ENCODE data around the gene HMCN1.

HMCN1 gene

DNA sequence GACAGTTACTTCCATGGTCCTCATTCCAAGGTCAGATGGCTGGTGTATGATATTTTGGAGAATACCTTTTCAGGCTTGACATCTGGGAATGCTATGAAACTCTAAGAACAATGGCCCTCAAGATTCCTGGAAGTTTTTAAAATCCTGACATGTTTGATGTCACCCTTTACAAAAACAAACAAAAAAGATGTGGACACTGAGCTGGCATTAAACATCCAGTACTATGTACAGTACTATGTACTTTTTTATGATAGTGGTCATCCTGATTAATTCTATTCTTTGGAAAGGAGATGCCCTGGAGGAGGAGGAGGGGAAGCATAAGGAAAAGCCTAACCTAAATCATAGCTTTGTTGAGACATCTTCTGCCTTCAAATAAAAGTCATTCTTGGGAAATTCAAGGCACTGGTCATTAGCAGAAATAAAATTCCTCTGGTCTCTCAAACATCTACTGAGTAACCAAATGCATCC is 235.4 kb downstream of the HMCN1 start:
- H3K27ac ChIP-seq = no peak overlapping the region
- no peak for TF ChIP-seq ZFX (IDR thresholded peaks at IDR 0.05)
- TF ChIP-seq, protein P1, sequence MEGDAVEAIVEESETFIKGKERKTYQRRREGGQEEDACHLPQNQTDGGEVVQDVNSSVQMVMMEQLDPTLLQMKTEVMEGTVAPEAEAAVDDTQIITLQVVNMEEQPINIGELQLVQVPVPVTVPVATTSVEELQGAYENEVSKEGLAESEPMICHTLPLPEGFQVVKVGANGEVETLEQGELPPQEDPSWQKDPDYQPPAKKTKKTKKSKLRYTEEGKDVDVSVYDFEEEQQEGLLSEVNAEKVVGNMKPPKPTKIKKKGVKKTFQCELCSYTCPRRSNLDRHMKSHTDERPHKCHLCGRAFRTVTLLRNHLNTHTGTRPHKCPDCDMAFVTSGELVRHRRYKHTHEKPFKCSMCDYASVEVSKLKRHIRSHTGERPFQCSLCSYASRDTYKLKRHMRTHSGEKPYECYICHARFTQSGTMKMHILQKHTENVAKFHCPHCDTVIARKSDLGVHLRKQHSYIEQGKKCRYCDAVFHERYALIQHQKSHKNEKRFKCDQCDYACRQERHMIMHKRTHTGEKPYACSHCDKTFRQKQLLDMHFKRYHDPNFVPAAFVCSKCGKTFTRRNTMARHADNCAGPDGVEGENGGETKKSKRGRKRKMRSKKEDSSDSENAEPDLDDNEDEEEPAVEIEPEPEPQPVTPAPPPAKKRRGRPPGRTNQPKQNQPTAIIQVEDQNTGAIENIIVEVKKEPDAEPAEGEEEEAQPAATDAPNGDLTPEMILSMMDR (conservative IDR thresholded peaks at IDR 0.05) = no peak

DNA sequence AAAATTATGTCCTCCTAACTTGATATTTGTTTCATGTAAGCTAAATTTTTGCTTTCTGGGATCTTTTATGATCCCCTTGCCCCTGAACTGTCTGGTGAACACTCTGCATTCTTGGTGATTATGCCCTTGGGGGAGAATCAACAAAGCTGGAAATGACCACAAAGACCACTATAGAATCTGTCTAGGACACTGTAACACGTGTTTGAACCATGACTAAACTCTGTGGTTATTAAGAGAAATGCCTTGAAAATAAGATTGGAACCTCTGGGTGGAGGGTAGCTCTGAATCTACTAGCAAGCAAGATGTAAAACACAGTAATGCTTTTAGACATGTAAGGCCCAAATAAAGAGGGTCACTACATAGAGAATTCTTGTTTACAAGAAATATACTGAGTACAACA is 237.5 kb downstream of the HMCN1 start:
- no peak overlapping the region for H3K27ac ChIP-seq

DNA sequence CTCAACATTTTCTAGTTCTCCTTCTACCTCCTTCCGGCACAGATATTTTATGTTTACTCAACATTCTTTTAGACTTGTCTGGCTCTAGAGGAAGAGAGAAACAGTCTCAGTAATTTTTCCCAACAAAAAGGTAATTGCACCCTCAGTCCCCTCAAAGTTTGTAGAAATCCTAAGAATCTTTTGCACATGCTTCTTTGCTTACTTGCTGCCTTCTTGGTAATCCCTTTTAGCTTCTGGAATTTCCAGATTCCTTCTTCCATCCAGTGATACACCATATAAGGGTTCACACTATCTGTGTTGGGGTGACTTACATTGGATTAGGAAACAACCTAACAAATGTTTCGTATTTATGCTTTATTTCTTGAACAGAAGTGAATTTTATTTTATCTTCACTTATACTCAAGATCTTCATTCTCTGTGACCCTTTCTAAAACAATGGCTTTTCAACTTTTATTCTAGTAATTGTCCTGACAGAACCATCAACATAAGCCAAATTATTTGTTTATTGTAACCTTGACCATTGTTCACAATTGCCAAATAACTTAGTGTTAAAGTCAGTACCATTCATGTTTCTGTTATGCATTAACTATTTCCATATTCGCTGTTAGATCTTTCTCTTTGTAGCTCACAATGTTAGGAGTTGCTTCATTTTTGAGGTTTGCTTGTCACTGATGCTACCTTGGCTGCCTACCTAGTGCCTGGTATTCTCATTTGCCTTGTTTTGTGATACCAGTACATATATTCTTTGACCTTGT is 238.1 kb downstream of the HMCN1 start:
- TF ChIP-seq, protein P1 (conservative IDR thresholded peaks at IDR 0.05) = no peak
- TF ChIP-seq ZFX (IDR thresholded peaks at IDR 0.05) = no peak
- H3K27ac ChIP-seq = no peak overlapping the region

More for the DNA sequence above, 237.5 kb downstream of the HMCN1 start:
- TF ChIP-seq, protein P1 (conservative IDR thresholded peaks at IDR 0.05) = no peak
- TF ChIP-seq ZFX (IDR thresholded peaks at IDR 0.05) = no peak

DNA sequence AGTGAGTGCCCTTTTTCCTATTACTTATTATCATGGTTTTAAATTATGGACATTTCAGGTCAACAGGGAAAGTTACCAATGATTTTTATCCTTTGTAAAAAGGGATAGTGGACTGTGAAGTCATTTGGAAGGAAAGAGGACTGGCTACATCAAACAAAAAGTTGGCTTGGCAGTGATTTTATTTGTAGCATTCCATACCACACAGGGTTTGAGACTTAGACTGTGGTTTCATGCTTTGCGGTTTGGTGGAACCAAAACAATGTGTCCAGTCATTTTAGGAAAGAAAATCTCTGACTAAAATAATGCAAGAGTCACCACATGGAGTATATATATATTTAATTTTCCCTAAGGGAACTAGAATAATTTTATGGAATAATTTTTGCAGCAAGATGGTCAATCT is 239.5 kb downstream of the HMCN1 start:
- no peak overlapping the region for H3K27ac ChIP-seq
- no peak for TF ChIP-seq ZFX (IDR thresholded peaks at IDR 0.05)
- TF ChIP-seq, protein P1 (conservative IDR thresholded peaks at IDR 0.05) = no peak

DNA sequence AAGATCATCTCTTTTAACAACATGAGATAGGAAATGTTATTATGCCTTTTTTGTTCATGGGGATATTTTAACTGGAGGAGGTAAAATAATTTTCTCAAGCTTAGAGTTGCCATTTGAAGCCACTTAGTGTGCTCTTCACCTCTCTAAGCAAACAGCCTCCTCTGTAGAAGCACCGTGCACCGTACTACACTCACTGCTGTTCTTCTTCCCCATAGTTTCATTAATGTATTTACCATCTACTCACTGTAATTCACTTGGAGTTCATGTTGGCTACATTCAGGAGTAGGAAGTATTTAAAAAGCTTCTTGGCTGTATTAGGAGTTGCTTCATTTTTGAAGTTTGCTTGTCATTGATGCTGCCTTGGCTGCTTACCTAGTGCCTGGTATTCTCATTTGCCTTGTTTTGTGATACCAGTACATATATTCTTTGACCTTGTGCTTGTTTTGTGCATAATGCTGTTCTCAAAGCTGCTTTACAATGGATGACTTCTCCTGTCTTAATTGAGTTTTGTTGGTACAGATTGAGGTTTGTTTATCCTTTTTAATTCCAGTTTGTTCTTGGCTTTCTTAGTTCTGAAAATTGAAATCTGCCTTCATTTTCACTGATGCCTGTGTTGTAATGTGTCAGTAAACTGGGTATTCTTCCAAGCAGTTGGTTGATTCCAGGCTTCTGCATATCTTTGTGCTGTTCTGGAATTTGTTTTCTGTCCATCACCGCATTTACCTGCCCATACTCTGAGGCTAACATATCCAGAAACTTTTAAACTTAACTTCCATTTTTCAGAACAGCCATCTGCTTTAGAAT is 240.4 kb downstream of the HMCN1 start:
- H3K27ac ChIP-seq = no peak overlapping the region
- TF ChIP-seq ZFX (IDR thresholded peaks at IDR 0.05) = no peak
- TF ChIP-seq, protein P1 (conservative IDR thresholded peaks at IDR 0.05) = no peak

DNA sequence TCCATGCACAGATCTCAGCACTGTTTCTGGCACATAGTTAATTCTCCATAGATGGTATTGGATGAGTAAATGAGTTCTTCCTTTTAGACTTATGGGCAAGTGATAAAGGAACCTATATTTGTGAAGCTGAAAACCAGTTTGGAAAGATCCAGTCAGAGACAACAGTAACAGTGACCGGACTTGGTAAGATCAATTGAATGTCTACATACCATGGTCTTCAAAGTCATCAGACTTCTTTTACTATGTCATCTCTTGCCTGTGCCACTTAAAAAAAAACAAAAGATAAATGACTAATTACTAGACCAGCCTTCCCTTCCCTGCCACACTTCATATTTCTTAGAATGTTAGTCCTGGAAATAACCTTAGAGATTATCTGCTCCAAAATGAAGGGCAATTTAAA is 246.7 kb downstream of the HMCN1 start:
- TF ChIP-seq ZFX (IDR thresholded peaks at IDR 0.05) = no peak
- TF ChIP-seq, protein P1 (conservative IDR thresholded peaks at IDR 0.05) = no peak

More for the DNA sequence above, 246.7 kb downstream of the HMCN1 start:
- H3K27ac ChIP-seq = no peak overlapping the region

All from C4-2B (cell line).